Gastrocnemius medialis (tissue), 4 donors: ENCODE results near the gene ZBTB7B.

ENCODE experiments used
- CTCF ChIP-seq, 5 experiments: fragments of 450-650 bp in 3 of 5; fragments of 200-600 bp in 2 of 5; sonication (generic) in 2 of 5; IDR thresholded peaks in 4 of 5; conservative IDR thresholded peaks in 1 of 5; 1 replicate in 4 of 5; 2 replicates in 1 of 5; pipeline ENCODE4 v1.5.1; 2016 to 2019; ENCODE audit warnings: antibody characterized with exemption in 5 of 5, mild to moderate bottlenecking in 3 of 5, moderate library complexity in 3 of 5
- POLR2A ChIP-seq, 2 donors: fragments of 450-650 bp; IDR thresholded peaks; one replicate each; pipeline ENCODE4 v1.6.1; 2017; ENCODE audit warnings: antibody characterized with exemption in 2 of 2, mild to moderate bottlenecking in 2 of 2, moderate library complexity in 2 of 2

DNA sequence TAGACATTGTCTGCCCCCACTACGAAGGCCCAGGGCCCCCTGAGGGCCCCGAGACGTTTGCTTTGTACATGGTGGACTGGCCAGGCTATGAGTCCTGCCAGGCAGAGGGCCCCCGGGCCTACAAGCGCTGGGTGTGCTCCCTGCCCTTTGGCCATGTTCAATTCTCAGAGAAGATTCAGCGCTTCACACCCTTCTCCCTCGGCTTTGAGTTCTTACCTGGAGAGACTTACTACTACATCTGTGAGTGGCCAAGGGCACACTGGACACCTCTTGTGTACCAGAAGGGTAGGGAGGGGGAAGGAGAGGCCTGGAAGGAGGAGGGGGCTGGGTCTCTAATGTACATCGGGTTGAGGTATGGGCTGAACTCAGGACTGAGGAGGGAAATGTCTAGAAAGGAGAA is 64.2 kb downstream of the ZBTB7B start:
- TF ChIP-seq CTCF (IDR thresholded peaks at IDR 0.05 in 4 of 5, conservative IDR thresholded peaks at IDR 0.05 in 1 of 5) (no peak), POLR2A (IDR thresholded peaks at IDR 0.05) (no peak)
